Sigmoid colon (tissue), 7 donors: ENCODE measurements around the gene TMEM186. TPM values are rescaled to one million over a fixed set of nuclear protein-coding genes. Genes with fewer than 3 reads are reported as not detected.
"Not testable (repeated sequence)": the region's sequence is repeated elsewhere in the genome, so short reads cannot be mapped to it uniquely, and the experiment has no call there.

Experiments
- DNase-seq: peaks from one replicate; pipeline ENCODE4 v3.0.0-alpha.2; 2019
- H3K27ac ChIP-seq, 4 donors: fragments of 200-600 bp; sonication (generic); one replicate each; pipeline ENCODE4 v1.5.1; 2016 to 2019; ENCODE audit warnings: mild to moderate bottlenecking in 1 of 4
- H3K27me3 ChIP-seq, 3 donors: fragments of 200-600 bp; sonication (generic); one replicate each; pipeline ENCODE4 v1.5.1; 2019; ENCODE audit warnings: mild to moderate bottlenecking in 1 of 3
- H3K36me3 ChIP-seq, 4 donors: fragments of 200-600 bp; sonication (generic); one replicate each; pipeline ENCODE4 v1.5.1; 2016 to 2019
- H3K4me1 ChIP-seq, 4 donors: fragments of 200-600 bp; sonication (generic); one replicate each; pipeline ENCODE4 v1.5.1; 2017 to 2019
- H3K4me3 ChIP-seq, 4 donors: fragments of 200-600 bp; sonication (generic); one replicate each; pipeline ENCODE4 v1.5.1; 2017 to 2019; ENCODE audit warnings: mild to moderate bottlenecking in 2 of 4, moderate library complexity in 1 of 4
- H3K9me3 ChIP-seq, 4 donors: fragments of 200-600 bp in 3 of 4; sonication (generic) in 3 of 4; one replicate each; pipeline versions ENCODE4 v1.5.1 to v1.6.1; 2013 to 2019
- CTCF ChIP-seq, 4 experiments: fragments of 450-650 bp in 3 of 4; fragments of 200-600 bp in 1 of 4; IDR thresholded peaks; one replicate each; pipeline ENCODE4 v1.5.1; 2016 to 2019; ENCODE audit warnings: antibody characterized with exemption in 4 of 4, mild to moderate bottlenecking in 3 of 4, moderate library complexity in 2 of 4
- EP300 ChIP-seq, 4 donors: sonication (generic); formaldehyde crosslinking; IDR thresholded peaks; one replicate each; pipeline ENCODE4 v1.6.1; 2017; ENCODE audit warnings: antibody characterized with exemption in 4 of 4
- POLR2A ChIP-seq, 2 donors: fragments of 450-650 bp; IDR thresholded peaks; one replicate each; pipeline ENCODE4 v1.6.1; 2016; ENCODE audit warnings: antibody characterized with exemption in 2 of 2, mild to moderate bottlenecking in 2 of 2, moderate library complexity in 2 of 2
- POLR2AphosphoS5 ChIP-seq, 4 donors: sonication (generic); formaldehyde crosslinking; IDR thresholded peaks; one replicate each; pipeline ENCODE4 v1.6.1; 2017; ENCODE audit warnings: antibody characterized with exemption in 4 of 4
- WGBS, 2 donors: extraction: QIAGEN DNeasy Blood & Tissue Kit; methylation state at CpG; one replicate each; pipeline ENCODE4 v1.1.7; 2013; 5-methylcytosine and 5-hydroxymethylcytosine counted together
- intact Hi-C: fragments of 100-400 bp; cut with DNase I; formaldehyde crosslinking; loops from one replicate; pipeline ENCODE4 v1.15.1; 2023
- polyA plus RNA-seq, 3 donors: library from polyadenylated mRNA; stranded (reverse); fragments of 200-250 nt; gene quantifications; one replicate each; pipeline ENCODE4 v1.2.3, GENCODE V29; 2013
- total RNA-seq, 4 donors: library from RNA; depleted of rRNA; stranded (reverse); fragments of >200 nt; gene quantifications; one replicate each; pipeline ENCODE4 v1.1.0, GENCODE V29; 2016
- donor health status: healthy with polysubstance abuse.
- donor health status: Bipolar disorder and iron deficiency.
- donor health status: healthy.

Gene TMEM186
- total and polyA plus RNA-seq, 7 donors: 1.9 to 13.9 (median 9.9) TPM

GRCh38 chr16:8795091-8795490 lies 2.3 kb downstream of the TMEM186 start:
- intact Hi-C loops: loop anchor here (5.0 to 10.0 kb wide), 6 partner anchors 72 to 300 kb away; partner anchors contain the start of genes CARHSP1, HAPSTR1, LITAFD and METTL22

GRCh38 chr16:8788578-8789172 lies 8.8 kb downstream of the TMEM186 start:
- intact Hi-C loops: no loop called here
- no peaks in the 10 kb centered on the region for H3K4me1 ChIP-seq
- H3K27ac ChIP-seq: no peak overlapping the region
- TF ChIP-seq EP300 (IDR thresholded peaks at IDR 0.05) (no peak), CTCF (IDR thresholded peaks at IDR 0.05) (no peak), POLR2AphosphoS5 (IDR thresholded peaks at IDR 0.05) (no peak), POLR2A (IDR thresholded peaks at IDR 0.05) (no peak)
- no peaks in the 10 kb centered on the region for H3K36me3 ChIP-seq
- H3K4me3 ChIP-seq: no peak overlapping the region
- WGBS, 2 donors: 18 to 63% methylated on average over 8 of the region's 8 CpGs
- no peaks in the 10 kb centered on the region for H3K27me3 ChIP-seq
- DNase-seq: no peak
- H3K9me3 ChIP-seq: no peaks in the 10 kb centered on the region

More at GRCh38 chr16:8795091-8795490, 2.3 kb downstream of the TMEM186 start:
- Histone ChIP-seq H3K36me3 (no peaks in the 10 kb centered on the region), H3K4me3 (no peak overlapping the region), H3K27ac (no peak overlapping the region), H3K9me3 (no peaks in the 10 kb centered on the region), H3K27me3 (no peaks in the 10 kb centered on the region), H3K4me1 (peaks cover 0 to 33% (median 29%) of the 10 kb centered on the region in 4 donors)
- WGBS, 2 donors: 85 to 91% methylated on average over 8 of the region's 8 CpGs
- no peak for DNase-seq
- no peak for TF ChIP-seq EP300 (IDR thresholded peaks at IDR 0.05)
- no peak for TF ChIP-seq POLR2A (IDR thresholded peaks at IDR 0.05)
- no peak for TF ChIP-seq CTCF (IDR thresholded peaks at IDR 0.05)
- TF ChIP-seq POLR2AphosphoS5 (IDR thresholded peaks at IDR 0.05): no peak

GRCh38 chr16:8786316-8786715 lies 11.1 kb downstream of the TMEM186 start:
- H3K4me1 ChIP-seq, H3K36me3 ChIP-seq, H3K27me3 ChIP-seq, DNase-seq, H3K9me3 ChIP-seq, intact Hi-C loops, H3K27ac ChIP-seq, H3K4me3 ChIP-seq: not testable (repeated sequence)
- WGBS, 2 donors: 92 to 93% methylated on average over 11 of the region's 11 CpGs

GRCh38 chr16:8785408-8785807 lies 12.0 kb downstream of the TMEM186 start:
- H3K9me3 ChIP-seq: no peaks in the 10 kb centered on the region
- no peaks in the 10 kb centered on the region for H3K27me3 ChIP-seq
- no peak for DNase-seq
- intact Hi-C loops: no loop called here
- no peaks in the 10 kb centered on the region for H3K4me1 ChIP-seq
- WGBS, 2 donors: 89 to 93% methylated on average over 6 of the region's 6 CpGs
- TF ChIP-seq POLR2AphosphoS5 (IDR thresholded peaks at IDR 0.05) (no peak), POLR2A (IDR thresholded peaks at IDR 0.05) (no peak), CTCF (IDR thresholded peaks at IDR 0.05) (no peak), EP300 (IDR thresholded peaks at IDR 0.05) (no peak)
- H3K4me3 ChIP-seq: no peak overlapping the region
- H3K36me3 ChIP-seq: no peaks in the 10 kb centered on the region
- no peak overlapping the region for H3K27ac ChIP-seq

- WGBS, 2 donors: 73 to 89% methylated on average over 6 of the region's 6 CpGs
- H3K36me3 ChIP-seq: peaks cover 0 to 10% (median 0%) of the 10 kb centered on the region in 4 donors
- DNase-seq: no peak
- TF ChIP-seq POLR2AphosphoS5 (IDR thresholded peaks at IDR 0.05) (no peak), POLR2A (IDR thresholded peaks at IDR 0.05) (no peak), CTCF (IDR thresholded peaks at IDR 0.05) (no peak), EP300 (IDR thresholded peaks at IDR 0.05) (no peak)
- no peaks in the 10 kb centered on the region for H3K9me3 ChIP-seq
- intact Hi-C loops: no loop called here
- no peak overlapping the region for H3K4me3 ChIP-seq
- H3K27ac ChIP-seq: no peak overlapping the region
- no peaks in the 10 kb centered on the region for H3K4me1 ChIP-seq
- H3K27me3 ChIP-seq: no peaks in the 10 kb centered on the region
These were observed 14.8 kb downstream of the TMEM186 start for GRCh38 chr16:8782673-8783072.
